ENCODE measurements around the gene ADGRL3. TPM values are rescaled to one million over a fixed set of nuclear protein-coding genes. Genes with fewer than 3 reads are reported as not detected.

Gene ADGRL3
- total and polyA plus RNA-seq, 2 donors = 0.82 to 2.0 TPM

DNA sequence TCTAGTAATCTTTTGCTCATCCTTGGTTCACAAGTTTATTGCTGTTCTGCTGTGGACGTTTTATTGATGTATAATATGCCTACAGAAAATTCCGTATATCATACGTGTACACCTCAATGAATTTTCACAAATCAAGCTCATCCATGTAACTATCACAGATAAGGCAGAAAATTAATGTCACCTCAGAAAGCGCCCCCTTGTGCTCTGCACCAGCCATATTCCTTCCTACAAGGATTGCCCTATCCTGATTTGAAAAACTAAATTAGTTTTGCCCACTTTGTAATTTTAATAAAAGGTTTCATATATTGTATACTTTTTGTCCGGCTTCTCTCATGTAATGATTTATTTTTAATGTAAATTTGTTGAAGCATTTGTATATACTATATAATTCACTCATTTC, 390.8 kb downstream of the ADGRL3 start:
- H3K9me3 ChIP-seq (ENCODE audit: control insufficient read depth in 2 of 2, insufficient read depth in 1 of 2, low read length in 1 of 2) = no peaks in the 10 kb centered on the region
- no peaks in the 10 kb centered on the region for H3K27me3 ChIP-seq (ENCODE audit: control insufficient read depth in 2 of 2, insufficient read depth in 1 of 2, low read length in 1 of 2)
- no peaks in the 10 kb centered on the region for H3K36me3 ChIP-seq (ENCODE audit: control insufficient read depth in 2 of 2, insufficient read depth in 2 of 2, low read length in 1 of 2)
- H3K27ac ChIP-seq (ENCODE audit: low read depth in 1 of 2, low read length in 1 of 2) = no peak overlapping the region
- H3K4me3 ChIP-seq (ENCODE audit: low read length in 2 of 2) = no peak overlapping the region
- H3K4me1 ChIP-seq (ENCODE audit: control insufficient read depth in 2 of 2, insufficient read depth in 2 of 2, low read length in 2 of 2) = no peaks in the 10 kb centered on the region
- no peak for DNase-seq (ENCODE audit: low read depth in 6 of 9, low spot score in 9 of 9)
- 91% methylated on average over 5 of the region's 5 CpGs for WGBS

DNA sequence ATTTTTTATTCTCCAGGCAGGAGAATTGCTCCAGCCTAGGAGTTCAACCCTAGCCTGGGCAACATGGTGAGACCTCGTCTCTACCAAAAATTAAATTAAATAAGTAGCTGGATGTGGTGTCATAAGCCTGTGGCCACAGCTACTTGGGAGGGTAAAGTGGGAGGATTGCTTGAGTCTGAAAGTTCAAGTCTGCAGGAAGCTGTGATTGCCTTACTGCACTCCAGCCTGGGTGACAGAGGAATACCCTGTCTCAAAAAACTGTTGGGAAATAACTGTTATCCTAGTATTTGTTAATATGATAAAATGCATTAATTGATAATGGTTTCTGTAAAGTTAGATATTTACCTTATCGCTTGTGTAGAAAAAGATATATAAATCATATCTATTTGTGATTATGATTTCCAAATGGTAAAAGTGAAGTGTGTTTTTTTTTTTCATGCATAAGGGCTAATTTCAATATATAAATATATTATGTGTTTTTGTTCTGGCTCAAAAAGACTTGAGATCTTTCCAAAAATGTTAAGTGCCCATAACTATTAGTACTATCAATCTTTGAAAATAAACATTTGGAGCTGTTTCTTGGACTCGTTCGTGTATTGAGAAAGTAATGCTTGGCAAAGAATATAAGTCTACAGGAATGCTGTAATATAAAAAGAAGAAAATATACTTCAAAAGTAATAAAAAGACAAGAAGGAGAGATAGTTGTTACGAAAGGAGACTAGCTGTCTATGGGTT, 396.6 kb downstream of the ADGRL3 start:
- no peaks in the 10 kb centered on the region for H3K9me3 ChIP-seq (ENCODE audit: control insufficient read depth in 2 of 2, insufficient read depth in 1 of 2, low read length in 1 of 2)
- WGBS = 91% methylated on average over 5 of the region's 5 CpGs
- H3K4me1 ChIP-seq (ENCODE audit: control insufficient read depth in 2 of 2, insufficient read depth in 2 of 2, low read length in 2 of 2) = no peaks in the 10 kb centered on the region
- H3K27me3 ChIP-seq (ENCODE audit: control insufficient read depth in 2 of 2, insufficient read depth in 1 of 2, low read length in 1 of 2) = no peaks in the 10 kb centered on the region
- DNase-seq (ENCODE audit: low read depth in 6 of 9, low spot score in 9 of 9) = no peak
- no peaks in the 10 kb centered on the region for H3K36me3 ChIP-seq (ENCODE audit: control insufficient read depth in 2 of 2, insufficient read depth in 2 of 2, low read length in 1 of 2)
- H3K4me3 ChIP-seq (ENCODE audit: low read length in 2 of 2) = no peak overlapping the region
- no peak overlapping the region for H3K27ac ChIP-seq (ENCODE audit: low read depth in 1 of 2, low read length in 1 of 2)

DNA sequence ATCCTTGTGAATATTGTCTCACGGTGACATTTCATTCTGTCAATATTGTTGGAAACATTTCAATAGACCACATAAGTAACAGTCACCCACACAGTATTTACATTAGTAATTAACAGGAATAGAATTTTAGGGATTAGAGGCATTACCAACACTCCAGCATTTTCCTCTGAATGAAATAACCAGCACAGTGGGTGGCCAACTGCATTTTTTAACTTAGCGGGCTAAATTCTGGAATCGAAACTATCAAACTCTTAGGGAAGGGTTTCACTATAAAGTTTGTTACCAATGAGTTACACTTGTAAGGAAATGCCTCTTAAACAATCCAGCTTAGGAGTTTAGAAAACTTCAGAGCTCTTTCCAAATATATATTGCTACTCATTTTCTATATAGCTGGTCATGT, 403.0 kb downstream of the ADGRL3 start:
- Histone ChIP-seq H3K27me3 (ENCODE audit: control insufficient read depth in 2 of 2, insufficient read depth in 1 of 2, low read length in 1 of 2) (no peaks in the 10 kb centered on the region), H3K4me1 (ENCODE audit: control insufficient read depth in 2 of 2, insufficient read depth in 2 of 2, low read length in 2 of 2) (no peaks in the 10 kb centered on the region), H3K9me3 (ENCODE audit: control insufficient read depth in 2 of 2, insufficient read depth in 1 of 2, low read length in 1 of 2) (no peaks in the 10 kb centered on the region), H3K4me3 (ENCODE audit: low read length in 2 of 2) (no peak overlapping the region), H3K27ac (ENCODE audit: low read depth in 1 of 2, low read length in 1 of 2) (no peak overlapping the region), H3K36me3 (ENCODE audit: control insufficient read depth in 2 of 2, insufficient read depth in 2 of 2, low read length in 1 of 2) (no peaks in the 10 kb centered on the region)
- DNase-seq (ENCODE audit: low read depth in 6 of 9, low spot score in 9 of 9) = no peak
- WGBS = 98% methylated on average over 3 of the region's 3 CpGs

DNA sequence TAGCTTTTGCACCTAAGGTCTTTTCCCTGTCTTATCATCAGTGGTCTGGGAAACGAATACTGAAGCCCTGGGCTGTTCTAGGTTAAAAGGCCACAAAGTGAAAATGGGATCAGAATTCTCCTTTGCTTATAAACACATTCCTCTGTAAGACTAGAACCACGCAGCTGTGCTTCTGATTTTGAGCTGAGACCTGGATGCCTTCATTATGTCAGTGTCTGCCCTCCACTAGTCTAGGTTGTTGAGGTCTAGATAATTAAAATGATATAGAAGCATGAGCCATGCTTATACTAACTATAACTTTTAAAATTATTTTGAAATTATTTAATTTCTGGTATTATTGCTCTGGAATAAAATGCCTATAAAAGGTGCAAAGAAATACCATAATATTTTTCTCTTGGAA, 403.9 kb downstream of the ADGRL3 start:
- H3K4me3 ChIP-seq (ENCODE audit: low read length in 2 of 2) = no peak overlapping the region
- no peaks in the 10 kb centered on the region for H3K27me3 ChIP-seq (ENCODE audit: control insufficient read depth in 2 of 2, insufficient read depth in 1 of 2, low read length in 1 of 2)
- H3K9me3 ChIP-seq (ENCODE audit: control insufficient read depth in 2 of 2, insufficient read depth in 1 of 2, low read length in 1 of 2) = no peaks in the 10 kb centered on the region
- H3K4me1 ChIP-seq (ENCODE audit: control insufficient read depth in 2 of 2, insufficient read depth in 2 of 2, low read length in 2 of 2) = no peaks in the 10 kb centered on the region
- no peak for DNase-seq (ENCODE audit: low read depth in 6 of 9, low spot score in 9 of 9)
- no peak overlapping the region for H3K27ac ChIP-seq (ENCODE audit: low read depth in 1 of 2, low read length in 1 of 2)
- no peaks in the 10 kb centered on the region for H3K36me3 ChIP-seq (ENCODE audit: control insufficient read depth in 2 of 2, insufficient read depth in 2 of 2, low read length in 1 of 2)
- 88% methylated on average over 2 of the region's 2 CpGs for WGBS

DNA sequence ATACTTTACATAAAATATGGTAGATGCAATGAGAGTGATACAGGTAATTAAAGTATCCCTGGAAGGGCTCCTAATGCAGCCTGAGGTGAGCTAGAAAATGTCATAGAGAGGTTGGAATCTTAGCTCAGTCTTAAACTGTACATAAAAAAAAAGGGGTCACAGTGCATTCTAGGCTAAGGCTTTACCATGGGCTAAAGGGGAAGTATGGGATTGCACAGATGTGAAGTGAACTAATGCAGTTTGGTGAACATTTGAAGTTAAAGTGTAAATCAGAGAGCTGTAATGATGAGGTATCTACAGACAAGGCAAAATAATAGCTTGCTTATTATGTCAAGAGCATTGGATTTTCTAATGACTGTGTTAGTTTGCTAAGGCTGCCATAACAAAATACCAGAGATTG, 405.9 kb downstream of the ADGRL3 start:
- DNase-seq (ENCODE audit: low read depth in 6 of 9, low spot score in 9 of 9) = no peak
- no peaks in the 10 kb centered on the region for H3K27me3 ChIP-seq (ENCODE audit: control insufficient read depth in 2 of 2, insufficient read depth in 1 of 2, low read length in 1 of 2)
- no peak overlapping the region for H3K4me3 ChIP-seq (ENCODE audit: low read length in 2 of 2)
- H3K4me1 ChIP-seq (ENCODE audit: control insufficient read depth in 2 of 2, insufficient read depth in 2 of 2, low read length in 2 of 2) = no peaks in the 10 kb centered on the region
- H3K27ac ChIP-seq (ENCODE audit: low read depth in 1 of 2, low read length in 1 of 2) = no peak overlapping the region
- H3K9me3 ChIP-seq (ENCODE audit: control insufficient read depth in 2 of 2, insufficient read depth in 1 of 2, low read length in 1 of 2) = no peaks in the 10 kb centered on the region
- H3K36me3 ChIP-seq (ENCODE audit: control insufficient read depth in 2 of 2, insufficient read depth in 2 of 2, low read length in 1 of 2) = no peaks in the 10 kb centered on the region

DNA sequence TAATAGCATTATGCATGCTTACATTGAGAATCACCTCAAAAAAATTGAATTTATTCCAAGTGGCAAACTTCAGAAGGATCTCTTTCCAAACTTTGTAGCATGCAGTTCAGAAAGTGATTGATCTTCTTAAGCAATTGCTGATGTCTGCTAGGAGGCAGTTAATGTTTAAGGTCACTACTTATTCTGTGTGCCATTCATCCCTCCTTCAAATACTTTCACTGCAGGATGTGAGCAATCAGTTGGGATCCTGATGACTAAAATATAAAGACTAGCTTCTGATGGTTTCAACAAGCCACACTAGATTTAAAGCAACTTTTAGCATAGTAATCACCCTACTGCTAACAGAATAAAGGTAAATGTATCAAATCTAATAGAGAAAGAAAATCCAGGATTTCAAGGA, 414.1 kb downstream of the ADGRL3 start:
- no peak overlapping the region for H3K27ac ChIP-seq (ENCODE audit: low read depth in 1 of 2, low read length in 1 of 2)
- no peaks in the 10 kb centered on the region for H3K36me3 ChIP-seq (ENCODE audit: control insufficient read depth in 2 of 2, insufficient read depth in 2 of 2, low read length in 1 of 2)
- H3K4me1 ChIP-seq (ENCODE audit: control insufficient read depth in 2 of 2, insufficient read depth in 2 of 2, low read length in 2 of 2) = no peaks in the 10 kb centered on the region
- no peak overlapping the region for H3K4me3 ChIP-seq (ENCODE audit: low read length in 2 of 2)
- no peaks in the 10 kb centered on the region for H3K27me3 ChIP-seq (ENCODE audit: control insufficient read depth in 2 of 2, insufficient read depth in 1 of 2, low read length in 1 of 2)
- DNase-seq (ENCODE audit: low read depth in 6 of 9, low spot score in 9 of 9) = no peak
- H3K9me3 ChIP-seq (ENCODE audit: control insufficient read depth in 2 of 2, insufficient read depth in 1 of 2, low read length in 1 of 2) = no peaks in the 10 kb centered on the region

DNA sequence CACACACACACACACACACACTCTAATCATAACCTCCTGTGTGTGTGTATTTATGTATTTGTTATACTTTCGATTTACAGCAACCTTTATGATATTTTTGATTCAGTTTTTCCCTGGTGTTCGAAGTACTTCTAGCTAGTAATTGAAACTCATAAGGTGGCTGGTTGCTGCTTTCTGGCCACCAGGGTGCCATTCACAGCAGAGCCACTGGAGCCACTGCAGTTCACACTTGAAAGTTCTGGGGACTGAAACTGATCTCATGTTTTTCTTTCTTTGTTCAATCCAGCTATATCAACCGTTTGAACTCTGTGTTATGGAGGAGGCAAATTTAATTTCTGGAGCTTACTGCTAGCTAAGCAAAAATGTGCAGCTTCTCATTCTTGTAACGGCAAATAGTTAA, 419.4 kb downstream of the ADGRL3 start:
- H3K36me3 ChIP-seq (ENCODE audit: control insufficient read depth in 2 of 2, insufficient read depth in 2 of 2, low read length in 1 of 2) = no peaks in the 10 kb centered on the region
- H3K9me3 ChIP-seq (ENCODE audit: control insufficient read depth in 2 of 2, insufficient read depth in 1 of 2, low read length in 1 of 2) = no peaks in the 10 kb centered on the region
- H3K27me3 ChIP-seq (ENCODE audit: control insufficient read depth in 2 of 2, insufficient read depth in 1 of 2, low read length in 1 of 2) = no peaks in the 10 kb centered on the region
- H3K4me3 ChIP-seq (ENCODE audit: low read length in 2 of 2) = no peak overlapping the region
- H3K4me1 ChIP-seq (ENCODE audit: control insufficient read depth in 2 of 2, insufficient read depth in 2 of 2, low read length in 2 of 2) = no peaks in the 10 kb centered on the region
- WGBS = 85% methylated on average over 4 of the region's 4 CpGs
- DNase-seq (ENCODE audit: low read depth in 6 of 9, low spot score in 9 of 9) = no peak
- no peak overlapping the region for H3K27ac ChIP-seq (ENCODE audit: low read depth in 1 of 2, low read length in 1 of 2)

DNA sequence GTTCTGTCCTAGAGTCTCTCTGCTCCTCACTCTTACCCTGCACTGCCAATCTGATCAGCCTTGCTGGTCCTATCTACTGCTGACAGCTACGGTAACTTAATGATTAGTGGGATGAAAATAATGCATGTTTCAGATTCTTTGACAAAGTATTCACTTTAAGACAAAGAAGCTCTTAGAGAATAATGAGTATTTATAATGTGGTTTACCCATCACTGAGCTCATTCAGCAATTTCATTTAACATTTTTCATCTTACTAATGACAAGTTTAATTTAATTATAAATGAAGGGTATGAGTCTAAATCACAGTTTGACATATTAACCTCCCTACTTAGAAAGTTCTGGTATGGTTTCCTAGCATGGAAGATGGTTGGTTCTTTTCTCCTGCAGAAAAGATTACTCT, 428.2 kb downstream of the ADGRL3 start:
- Histone ChIP-seq H3K27ac (ENCODE audit: low read depth in 1 of 2, low read length in 1 of 2) (no peak overlapping the region), H3K27me3 (ENCODE audit: control insufficient read depth in 2 of 2, insufficient read depth in 1 of 2, low read length in 1 of 2) (no peaks in the 10 kb centered on the region), H3K4me1 (ENCODE audit: control insufficient read depth in 2 of 2, insufficient read depth in 2 of 2, low read length in 2 of 2) (no peaks in the 10 kb centered on the region), H3K4me3 (ENCODE audit: low read length in 2 of 2) (no peak overlapping the region), H3K36me3 (ENCODE audit: control insufficient read depth in 2 of 2, insufficient read depth in 2 of 2, low read length in 1 of 2) (no peaks in the 10 kb centered on the region), H3K9me3 (ENCODE audit: control insufficient read depth in 2 of 2, insufficient read depth in 1 of 2, low read length in 1 of 2) (no peaks in the 10 kb centered on the region)
- WGBS = 92% methylated on average over 1 of the region's 1 CpG
- no peak for DNase-seq (ENCODE audit: low read depth in 6 of 9, low spot score in 9 of 9)

DNA sequence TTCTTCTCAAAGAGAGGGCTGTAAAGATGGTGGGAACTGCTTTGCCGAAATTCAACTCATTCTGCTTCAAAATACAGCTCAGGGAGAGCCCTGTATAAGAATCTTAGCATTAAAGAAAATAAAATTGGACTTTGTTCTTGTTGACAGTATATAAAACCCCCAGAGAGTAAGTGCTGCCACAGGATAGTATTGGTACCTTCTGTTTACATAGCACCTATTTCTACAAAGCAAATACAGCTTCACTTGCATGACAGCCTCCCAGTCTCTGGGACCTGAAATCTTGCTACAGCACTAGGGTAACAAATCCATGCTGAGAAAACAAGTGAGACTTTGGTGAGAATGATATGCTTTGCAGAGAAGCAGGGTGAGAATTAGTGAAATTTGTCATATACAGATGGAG, 428.6 kb downstream of the ADGRL3 start:
- Histone ChIP-seq H3K27ac (ENCODE audit: low read depth in 1 of 2, low read length in 1 of 2) (no peak overlapping the region), H3K9me3 (ENCODE audit: control insufficient read depth in 2 of 2, insufficient read depth in 1 of 2, low read length in 1 of 2) (no peaks in the 10 kb centered on the region), H3K36me3 (ENCODE audit: control insufficient read depth in 2 of 2, insufficient read depth in 2 of 2, low read length in 1 of 2) (no peaks in the 10 kb centered on the region), H3K4me3 (ENCODE audit: low read length in 2 of 2) (no peak overlapping the region), H3K4me1 (ENCODE audit: control insufficient read depth in 2 of 2, insufficient read depth in 2 of 2, low read length in 2 of 2) (no peaks in the 10 kb centered on the region), H3K27me3 (ENCODE audit: control insufficient read depth in 2 of 2, insufficient read depth in 1 of 2, low read length in 1 of 2) (no peaks in the 10 kb centered on the region)
- no peak for DNase-seq (ENCODE audit: low read depth in 6 of 9, low spot score in 9 of 9)
- WGBS = 86% methylated on average over 1 of the region's 1 CpG

DNA sequence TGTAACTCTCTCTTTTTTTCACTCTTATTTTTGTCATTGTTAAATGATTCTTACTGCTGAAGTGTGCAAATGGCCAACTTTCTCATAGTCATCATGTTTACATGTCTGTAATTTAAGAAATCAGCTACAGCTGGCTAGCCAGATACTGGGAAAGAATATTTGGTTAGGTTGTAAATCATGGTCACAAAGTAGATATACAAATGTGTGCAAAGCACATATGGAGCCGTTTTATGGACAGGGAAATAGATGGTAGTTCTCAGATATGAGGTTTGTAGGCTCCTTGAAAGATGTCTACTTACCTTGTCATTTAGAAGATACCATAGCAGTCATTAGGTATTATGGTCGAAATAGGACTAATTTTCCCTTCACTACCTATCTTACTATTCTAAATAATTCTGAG, 430.4 kb downstream of the ADGRL3 start:
- no peak for DNase-seq (ENCODE audit: low read depth in 6 of 9, low spot score in 9 of 9)
- WGBS = 68% methylated on average over 2 of the region's 2 CpGs
- Histone ChIP-seq H3K27me3 (ENCODE audit: control insufficient read depth in 2 of 2, insufficient read depth in 1 of 2, low read length in 1 of 2) (no peaks in the 10 kb centered on the region), H3K4me3 (ENCODE audit: low read length in 2 of 2) (no peak overlapping the region), H3K4me1 (ENCODE audit: control insufficient read depth in 2 of 2, insufficient read depth in 2 of 2, low read length in 2 of 2) (no peaks in the 10 kb centered on the region), H3K27ac (ENCODE audit: low read depth in 1 of 2, low read length in 1 of 2) (no peak overlapping the region), H3K9me3 (ENCODE audit: control insufficient read depth in 2 of 2, insufficient read depth in 1 of 2, low read length in 1 of 2) (no peaks in the 10 kb centered on the region), H3K36me3 (ENCODE audit: control insufficient read depth in 2 of 2, insufficient read depth in 2 of 2, low read length in 1 of 2) (no peaks in the 10 kb centered on the region)

Measured in thymus (tissue), 11 donors.